ENCODE data around the gene TK2.

TK2 gene

GRCh38 chr16:66572356-66572755 lies 22.4 kb upstream of the TK2 start:
- TF ChIP-seq ZBTB7A (IDR thresholded peaks at IDR 0.05; ENCODE audit: low read depth) (no peak), TAF1 (IDR thresholded peaks at IDR 0.05; ENCODE audit: low read depth) (no peak), RAD21 (IDR thresholded peaks at IDR 0.05; ENCODE audit: low read depth) (no peak), FOXM1 (IDR thresholded peaks at IDR 0.05; ENCODE audit: borderline replicate concordance, low read depth) (no peak), USF1 (IDR thresholded peaks at IDR 0.05) (no peak), TEAD4 (IDR thresholded peaks at IDR 0.05) (no peak), YY1 (IDR thresholded peaks at IDR 0.05; ENCODE audit: low read depth) (no peak), CREB1 (IDR thresholded peaks at IDR 0.05; ENCODE audit: low read depth) (no peak), NFIC (IDR thresholded peaks at IDR 0.05) (no peak), EP300 (IDR thresholded peaks at IDR 0.05; ENCODE audit: borderline replicate concordance) (no peak), CEBPB (IDR thresholded peaks at IDR 0.05) (no peak), TCF12 (IDR thresholded peaks at IDR 0.05; ENCODE audit: low read depth) (no peak), MAX (IDR thresholded peaks at IDR 0.05) (no peak)
- TF ChIP-seq, protein P1, sequence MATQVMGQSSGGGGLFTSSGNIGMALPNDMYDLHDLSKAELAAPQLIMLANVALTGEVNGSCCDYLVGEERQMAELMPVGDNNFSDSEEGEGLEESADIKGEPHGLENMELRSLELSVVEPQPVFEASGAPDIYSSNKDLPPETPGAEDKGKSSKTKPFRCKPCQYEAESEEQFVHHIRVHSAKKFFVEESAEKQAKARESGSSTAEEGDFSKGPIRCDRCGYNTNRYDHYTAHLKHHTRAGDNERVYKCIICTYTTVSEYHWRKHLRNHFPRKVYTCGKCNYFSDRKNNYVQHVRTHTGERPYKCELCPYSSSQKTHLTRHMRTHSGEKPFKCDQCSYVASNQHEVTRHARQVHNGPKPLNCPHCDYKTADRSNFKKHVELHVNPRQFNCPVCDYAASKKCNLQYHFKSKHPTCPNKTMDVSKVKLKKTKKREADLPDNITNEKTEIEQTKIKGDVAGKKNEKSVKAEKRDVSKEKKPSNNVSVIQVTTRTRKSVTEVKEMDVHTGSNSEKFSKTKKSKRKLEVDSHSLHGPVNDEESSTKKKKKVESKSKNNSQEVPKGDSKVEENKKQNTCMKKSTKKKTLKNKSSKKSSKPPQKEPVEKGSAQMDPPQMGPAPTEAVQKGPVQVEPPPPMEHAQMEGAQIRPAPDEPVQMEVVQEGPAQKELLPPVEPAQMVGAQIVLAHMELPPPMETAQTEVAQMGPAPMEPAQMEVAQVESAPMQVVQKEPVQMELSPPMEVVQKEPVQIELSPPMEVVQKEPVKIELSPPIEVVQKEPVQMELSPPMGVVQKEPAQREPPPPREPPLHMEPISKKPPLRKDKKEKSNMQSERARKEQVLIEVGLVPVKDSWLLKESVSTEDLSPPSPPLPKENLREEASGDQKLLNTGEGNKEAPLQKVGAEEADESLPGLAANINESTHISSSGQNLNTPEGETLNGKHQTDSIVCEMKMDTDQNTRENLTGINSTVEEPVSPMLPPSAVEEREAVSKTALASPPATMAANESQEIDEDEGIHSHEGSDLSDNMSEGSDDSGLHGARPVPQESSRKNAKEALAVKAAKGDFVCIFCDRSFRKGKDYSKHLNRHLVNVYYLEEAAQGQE (IDR thresholded peaks at IDR 0.05; ENCODE audit: low read depth): no peak

GRCh38 chr16:66569827-66570405 lies 20.0 kb upstream of the TK2 start:
- TF ChIP-seq CEBPB (IDR thresholded peaks at IDR 0.05): 0 out of 2 replicates have a peak, but pooled peaks have one; percentile 8
- TF ChIP-seq NFIC (IDR thresholded peaks at IDR 0.05): no peak

- no peak for TF ChIP-seq MAX (IDR thresholded peaks at IDR 0.05)
Observed at GRCh38 chr16:66569131-66569530, 19.2 kb upstream of the TK2 start.

DNA sequence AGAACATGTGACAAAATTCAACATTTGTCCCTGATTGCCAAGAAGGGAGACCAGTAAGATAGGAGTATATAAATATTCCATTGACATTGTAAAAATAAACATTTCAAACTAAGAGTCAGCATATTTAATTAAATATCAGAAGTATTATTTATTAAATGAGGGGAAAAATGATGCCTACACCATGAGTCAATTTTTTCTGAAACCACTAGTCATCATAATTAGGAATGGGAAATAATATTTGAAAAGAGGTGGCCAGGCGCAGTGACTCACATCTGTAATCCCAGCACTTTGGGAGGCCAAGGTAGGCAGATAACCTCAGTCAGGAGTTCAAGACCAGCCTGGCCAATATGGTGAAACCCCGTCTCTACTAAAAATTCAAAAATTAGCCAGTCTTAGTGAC lies 18.4 kb upstream of the TK2 start:
- TF ChIP-seq FOXM1 (IDR thresholded peaks at IDR 0.05; ENCODE audit: borderline replicate concordance, low read depth): no peak
- no peak for TF ChIP-seq USF1 (IDR thresholded peaks at IDR 0.05)
- no peak for TF ChIP-seq TCF12 (IDR thresholded peaks at IDR 0.05; ENCODE audit: low read depth)
- TF ChIP-seq CREB1 (IDR thresholded peaks at IDR 0.05; ENCODE audit: low read depth): no peak
- TF ChIP-seq RAD21 (IDR thresholded peaks at IDR 0.05; ENCODE audit: low read depth): no peak
- no peak for TF ChIP-seq MAX (IDR thresholded peaks at IDR 0.05)
- TF ChIP-seq CEBPB (IDR thresholded peaks at IDR 0.05): no peak

DNA sequence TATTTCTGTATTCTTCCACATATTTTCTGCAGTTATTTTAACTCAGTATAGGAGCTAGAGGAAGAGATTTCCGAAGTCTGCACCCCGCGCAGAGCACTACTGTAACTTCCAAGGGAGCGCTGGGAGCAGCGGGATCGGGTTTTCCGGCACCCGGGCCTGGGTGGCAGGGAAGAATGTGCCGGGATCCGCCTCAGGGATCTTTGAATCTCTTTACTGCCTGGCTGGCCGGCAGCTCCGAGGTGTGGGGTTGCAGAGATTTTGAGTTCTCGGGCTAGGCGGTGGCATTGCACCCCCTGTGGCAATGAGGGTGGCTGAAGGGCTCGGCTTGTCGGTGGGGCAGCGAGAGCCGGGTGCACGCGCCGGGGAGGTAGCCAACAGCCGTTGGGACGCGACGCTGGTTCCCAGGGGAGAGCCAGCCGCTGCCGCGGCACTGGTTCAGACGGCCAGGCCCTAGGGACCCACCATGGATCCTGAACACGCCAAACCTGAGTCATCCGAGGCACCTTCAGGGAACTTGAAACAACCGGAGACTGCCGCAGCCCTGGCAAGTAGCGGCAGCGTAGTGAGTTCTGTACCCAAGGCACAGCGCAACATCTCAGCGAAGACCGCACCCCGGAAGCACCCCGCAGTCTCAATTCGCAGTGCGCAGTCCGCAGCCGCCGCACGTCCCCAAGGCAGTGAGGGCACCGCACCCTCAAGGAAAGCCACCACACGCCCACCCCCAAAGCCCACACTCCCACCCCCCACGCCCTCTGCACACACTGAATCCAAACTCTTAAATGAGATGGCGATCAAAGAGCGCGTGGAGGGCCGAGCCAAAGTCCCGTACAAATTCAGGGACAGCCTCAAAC lies 16.4 kb upstream of the TK2 start, which contains the start of gene CMTM1:
CMTM1 (plus strand) TSS at position 389 of the 851 bp plus-strand sequence; CDS start at position 464, 75 bp downstream.
- no peak for TF ChIP-seq RAD21 (IDR thresholded peaks at IDR 0.05; ENCODE audit: low read depth)

- TF ChIP-seq TCF12 (IDR thresholded peaks at IDR 0.05; ENCODE audit: low read depth) (no peak), MAX (IDR thresholded peaks at IDR 0.05) (no peak), CEBPB (IDR thresholded peaks at IDR 0.05) (no peak), TEAD4 (IDR thresholded peaks at IDR 0.05) (no peak), RAD21 (IDR thresholded peaks at IDR 0.05; ENCODE audit: low read depth) (no peak), EGR1 (IDR thresholded peaks at IDR 0.05) (no peak), EP300 (IDR thresholded peaks at IDR 0.05; ENCODE audit: borderline replicate concordance) (no peak), FOXM1 (IDR thresholded peaks at IDR 0.05; ENCODE audit: borderline replicate concordance, low read depth) (no peak), NFIC (IDR thresholded peaks at IDR 0.05) (no peak), YY1 (IDR thresholded peaks at IDR 0.05; ENCODE audit: low read depth) (no peak), ZBTB7A (IDR thresholded peaks at IDR 0.05; ENCODE audit: low read depth) (no peak), CREB1 (IDR thresholded peaks at IDR 0.05; ENCODE audit: low read depth) (no peak)
- TF ChIP-seq, protein P1 (IDR thresholded peaks at IDR 0.05; ENCODE audit: low read depth): no peak
Observed at GRCh38 chr16:66563574-66564334, 13.8 kb upstream of the TK2 start.

Measured in Ishikawa (cell line).